Measurements from ENCODE around the gene CAPN11.

The CAPN11 gene

GRCh38 chr6:44158770-44159228, at the start of gene CAPN11:
TSS of gene CAPN11 (plus strand) at chr6:44158820. CDS start at chr6:44158849, 29 bp downstream.
- no peak for DNase-seq

- no peak for DNase-seq
Observed at GRCh38 chr6:44109212-44109611, 49.4 kb upstream of the CAPN11 start.

- DNase-seq = no peak
Observed at GRCh38 chr6:44110005-44110676, 48.5 kb upstream of the CAPN11 start.

GRCh38 chr6:44110966-44111365, 47.7 kb upstream of the CAPN11 start:
- no peak for DNase-seq

GRCh38 chr6:44111434-44112417, 46.9 kb upstream of the CAPN11 start:
- no peak for DNase-seq

GRCh38 chr6:44113414-44113813, 45.2 kb upstream of the CAPN11 start:
- no peak for DNase-seq

- no peak for DNase-seq
Observed at GRCh38 chr6:44115866-44116265, 42.8 kb upstream of the CAPN11 start.

GRCh38 chr6:44116641-44117382, 41.8 kb upstream of the CAPN11 start:
- DNase-seq = no peak

GRCh38 chr6:44117397-44118128, 41.1 kb upstream of the CAPN11 start:
- DNase-seq = no peak

GRCh38 chr6:44119704-44120262, 38.8 kb upstream of the CAPN11 start:
- no peak for DNase-seq

- no peak for DNase-seq
Observed at GRCh38 chr6:44120692-44121443, 37.8 kb upstream of the CAPN11 start.

- no peak for DNase-seq
Observed at GRCh38 chr6:44122801-44123200, 35.8 kb upstream of the CAPN11 start.

GRCh38 chr6:44123544-44123943, 35.1 kb upstream of the CAPN11 start:
- no peak for DNase-seq

- peak; percentile 60 for DNase-seq
Observed at GRCh38 chr6:44126320-44127149, 32.1 kb upstream of the CAPN11 start.

GRCh38 chr6:44127186-44128019, 31.2 kb upstream of the CAPN11 start, which contains the start of the genes MRPL14 and TMEM63B:
TSS of gene MRPL14 (minus strand) at chr6:44127452. CDS start at chr6:44116611, 10,841 bp downstream.
TSS of gene TMEM63B (plus strand) at chr6:44127554. CDS start at chr6:44134585, 7,031 bp downstream.
- peak; percentile 91 for DNase-seq

- no peak for DNase-seq
Observed at GRCh38 chr6:44128020-44128917, 30.4 kb upstream of the CAPN11 start.

- no peak for DNase-seq
Observed at GRCh38 chr6:44129841-44130322, 28.7 kb upstream of the CAPN11 start.

GRCh38 chr6:44131892-44132291, 26.7 kb upstream of the CAPN11 start:
- DNase-seq = no peak
